ENCODE measurements around the gene HMCN2. TPM values are rescaled to one million over a fixed set of nuclear protein-coding genes. Genes with fewer than 3 reads are reported as not detected.
A peak's percentile ranks its signal among the peaks of the same experiment; 100 is the strongest.

Gene HMCN2
- total RNA-seq, 1 experiment from 2014 or later: 8.6 TPM

- H3K36me3 Mint-ChIP-seq (ENCODE audit: insufficient read depth in 1 of 3, low read depth in 3 of 3): peaks cover 0 to 16% (median 3%) of the 10 kb centered on the region in 3 experiments; a peak in 4 of 7 replicates
- Histone ChIP-seq H2BK5ac (ENCODE audit: insufficient read length, low read length) (no peak overlapping the region), H3K23ac (ENCODE audit: insufficient read length, low read depth, low read length) (no peak overlapping the region), H3K23me2 (ENCODE audit: insufficient read length, low read depth, low read length, poor library complexity, severe bottlenecking) (no peaks in the 10 kb centered on the region), H3K27ac (ENCODE audit: insufficient read length, low read depth, low read length) (no peak overlapping the region), H2BK12ac (ENCODE audit: insufficient read length, low read depth, low read length) (no peak overlapping the region), H2AFZ (ENCODE audit: low read length) (no peak overlapping the region), H4K91ac (ENCODE audit: insufficient read length, low read depth, low read length) (no peak overlapping the region), H4K5ac (ENCODE audit: insufficient read length, low read depth, low read length) (no peak overlapping the region), H4K8ac (replicated peaks; ENCODE audit: insufficient read length, low read depth, low read length) (no peak overlapping the region), H3K18ac (ENCODE audit: insufficient read length, low read depth, low read length) (no peak overlapping the region), H2BK15ac (ENCODE audit: low read depth, low read length) (no peak overlapping the region), H3K79me2 (ENCODE audit: insufficient read depth, low read length) (no peaks in the 10 kb centered on the region), H3K4ac (ENCODE audit: low read depth, low read length) (no peak overlapping the region), H2BK120ac (ENCODE audit: low read depth, low read length, poor library complexity, severe bottlenecking) (no peak overlapping the region), H2BK20ac (ENCODE audit: low read depth, low read length, poor library complexity, severe bottlenecking) (no peak overlapping the region), H3K4me2 (ENCODE audit: insufficient read depth, insufficient read length, low read length) (no peak overlapping the region), H3K9ac (ENCODE audit: extremely low read depth, insufficient read length, low read length) (no peak overlapping the region), H3K79me1 (ENCODE audit: insufficient read depth, low read depth, low read length, poor library complexity, severe bottlenecking) (no peaks in the 10 kb centered on the region), H3K4me1 (ENCODE audit: insufficient read depth, low read length) (no peaks in the 10 kb centered on the region), H3T11ph (ENCODE audit: low read length) (no peak overlapping the region), H3K9me3 (ENCODE audit: control insufficient read depth, low read depth, low read length) (no peaks in the 10 kb centered on the region), H3K14ac (ENCODE audit: insufficient read depth, low read length) (no peak overlapping the region; the same call in 1 of the 2 replicates), H3K27me3 (ENCODE audit: insufficient read depth, low read length) (no peaks in the 10 kb centered on the region), H3K56ac (ENCODE audit: insufficient read length, low read depth, low read length) (no peak overlapping the region), H2AK5ac (ENCODE audit: insufficient read length, low read length) (no peak overlapping the region), H4K20me1 (ENCODE audit: control insufficient read depth, insufficient read depth, insufficient read length) (no peaks in the 10 kb centered on the region)
- no peak for DNase-seq
- no peak for TF ChIP-seq CTCF (conservative IDR thresholded peaks at IDR 0.05)
- no peaks in the 10 kb centered on the region for H3K4me1 Mint-ChIP-seq
- H3K27me3 Mint-ChIP-seq (ENCODE audit: low read depth): no peaks in the 10 kb centered on the region; the same call in 1 of the 2 replicates
- no CpG with 5 or more reads among the region's 12 CpGs for WGBS (ENCODE audit: extremely low coverage, insufficient read length, low lambda C conversion rate)
- no peak overlapping the region for H3K4me3 Mint-ChIP-seq
- no peaks in the 10 kb centered on the region; a peak in 1 of 5 replicates for H3K9me3 Mint-ChIP-seq
- peak overlapping the region in 2 of 3 experiments; percentile 16 to 76; a peak in 1 of 7 replicates for H3K27ac Mint-ChIP-seq
Observed at GRCh38 chr9:130410443-130410842, 144.9 kb downstream of the HMCN2 start.

All from H9 (cell line).